Astrocyte of the cerebellum (primary cell): Measurements from ENCODE around the gene NRXN2.

Source experiments
- DNase-seq: peaks from one replicate; pipeline ENCODE4 v3.0.0-alpha.2; 2011; ENCODE audit warnings: low read depth
- H3K4me3 ChIP-seq: 2 replicates; pipeline ENCODE4 v1.5.1; 2011; ENCODE audit warnings: mild to moderate bottlenecking, low read depth, low read length, moderate library complexity
- CTCF ChIP-seq: IDR thresholded peaks from 2 replicates; pipeline ENCODE4 v1.5.1; 2012; ENCODE audit warnings: low read length, low read depth, moderate library complexity, mild to moderate bottlenecking; ENCODE audit errors: missing control alignments
- in situ Hi-C: cut with HindIII; loops from 2 replicates; pipeline ENCODE4 v1.10.0; 2017; ENCODE audit warnings: low sequenced_read_pairs

The NRXN2 gene

GRCh38 chr11:64754919-64755662 is 32.1 kb upstream of the NRXN2 start:
- no peak overlapping the region for H3K4me3 ChIP-seq
- in situ Hi-C loops: loop anchor here (5.0 to 25.0 kb wide), 2 partner anchors 38 to 107 kb away; no protein-coding TSS in a partner anchor
- no peak for TF ChIP-seq CTCF
- no peak for DNase-seq

- in situ Hi-C loops: loop anchor here (5.0 to 25.0 kb wide), 2 partner anchors 37 to 108 kb away; no protein-coding TSS in a partner anchor
- no peak for TF ChIP-seq CTCF
- H3K4me3 ChIP-seq: no peak overlapping the region
- DNase-seq: no peak
Observed at GRCh38 chr11:64754124-64754918, 31.3 kb upstream of the NRXN2 start.

- TF ChIP-seq CTCF: no peak
- DNase-seq: no peak
- in situ Hi-C loops: loop anchor here (5.0 to 25.0 kb wide), 2 partner anchors 36 to 109 kb away; no protein-coding TSS in a partner anchor
- H3K4me3 ChIP-seq: no peak overlapping the region
Observed at GRCh38 chr11:64753380-64754123, 30.6 kb upstream of the NRXN2 start.

- no peak for TF ChIP-seq CTCF
Observed at GRCh38 chr11:64753019-64753379, 30.0 kb upstream of the NRXN2 start.

GRCh38 chr11:64752175-64752970 is 29.4 kb upstream of the NRXN2 start:
- no peak for TF ChIP-seq CTCF
- DNase-seq: no peak
- in situ Hi-C loops: loop anchor here (5.0 to 25.0 kb wide), 2 partner anchors 35 to 110 kb away; no protein-coding TSS in a partner anchor
- no peak overlapping the region for H3K4me3 ChIP-seq

More at GRCh38 chr11:64753019-64753379, 30.0 kb upstream of the NRXN2 start:
- no peak overlapping the region for H3K4me3 ChIP-seq
- DNase-seq: no peak
- in situ Hi-C loops: loop anchor here (5.0 to 25.0 kb wide), 2 partner anchors 36 to 109 kb away; no protein-coding TSS in a partner anchor

- no peak for DNase-seq
- in situ Hi-C loops: loop anchor here (5.0 to 25.0 kb wide), 2 partner anchors 34 to 111 kb away; no protein-coding TSS in a partner anchor
- no peak for TF ChIP-seq CTCF
- H3K4me3 ChIP-seq: no peak overlapping the region
Observed at GRCh38 chr11:64751580-64751979, 28.6 kb upstream of the NRXN2 start.
